Nephron (organoid): ENCODE data around the gene TARBP2.

ENCODE experiments used
- H3K27ac Mint-ChIP-seq, 3 experiments: 2 replicates each; pipeline ENCODE4 v1.8.0; 2020; ENCODE audit warnings: mixed read lengths in 3 of 3, mild to moderate bottlenecking in 2 of 3, moderate library complexity in 1 of 3
- H3K27me3 Mint-ChIP-seq: 2 replicates; pipeline ENCODE4 v1.8.0; 2021; ENCODE audit warnings: low read depth, mild to moderate bottlenecking, moderate library complexity, mixed read lengths
- H3K36me3 Mint-ChIP-seq: 2 replicates; pipeline ENCODE4 v1.8.0; 2020; ENCODE audit warnings: low read depth, mixed read lengths
- H3K4me1 Mint-ChIP-seq: 2 replicates; pipeline ENCODE4 v1.8.0; 2020; ENCODE audit warnings: mixed read lengths
- H3K4me3 Mint-ChIP-seq, 3 experiments: 2 replicates each; pipeline ENCODE4 v1.8.0; 2020; ENCODE audit warnings: mild to moderate bottlenecking in 3 of 3, mixed read lengths in 3 of 3, moderate library complexity in 2 of 3
- H3K9me3 Mint-ChIP-seq: 2 replicates; pipeline ENCODE4 v1.8.0; 2020; ENCODE audit warnings: mixed read lengths
- TF ChIP-seq, protein P1 (sequence below), 3 experiments: fragments of 200-600 bp; sonication (generic); IDR thresholded peaks; one replicate each; pipeline ENCODE4 v1.5.0; 2021; ENCODE audit warnings: antibody characterized with exemption in 3 of 3; ENCODE audit not compliant: unreplicated experiment in 3 of 3

Gene TARBP2

DNA sequence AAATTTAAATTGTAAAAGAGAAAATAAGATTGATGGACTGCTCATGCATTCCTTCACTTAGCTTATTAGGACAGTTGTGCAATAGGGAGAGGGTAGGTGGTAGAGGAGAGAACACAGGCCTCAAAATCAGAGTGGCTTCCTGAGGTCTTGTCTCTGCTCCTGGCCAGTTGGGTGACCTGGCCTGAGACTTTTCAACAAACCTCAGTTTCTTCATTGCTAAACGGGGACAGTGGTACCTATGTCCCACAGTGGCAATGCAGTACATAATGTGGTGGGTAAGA lies 4.4 kb upstream of the TARBP2 start:
- Mint-ChIP-seq H3K27me3 (peaks cover 4% of the 10 kb centered on the region), H3K4me1 (peaks cover 69% of the 10 kb centered on the region), H3K9me3 (no peaks in the 10 kb centered on the region), H3K4me3 (peak overlapping the region; percentile 79 to 96 (median 83)), H3K27ac (peak overlapping the region; percentile 96 to 99 (median 98)), H3K36me3 (no peaks in the 10 kb centered on the region)
- TF ChIP-seq, protein P1, sequence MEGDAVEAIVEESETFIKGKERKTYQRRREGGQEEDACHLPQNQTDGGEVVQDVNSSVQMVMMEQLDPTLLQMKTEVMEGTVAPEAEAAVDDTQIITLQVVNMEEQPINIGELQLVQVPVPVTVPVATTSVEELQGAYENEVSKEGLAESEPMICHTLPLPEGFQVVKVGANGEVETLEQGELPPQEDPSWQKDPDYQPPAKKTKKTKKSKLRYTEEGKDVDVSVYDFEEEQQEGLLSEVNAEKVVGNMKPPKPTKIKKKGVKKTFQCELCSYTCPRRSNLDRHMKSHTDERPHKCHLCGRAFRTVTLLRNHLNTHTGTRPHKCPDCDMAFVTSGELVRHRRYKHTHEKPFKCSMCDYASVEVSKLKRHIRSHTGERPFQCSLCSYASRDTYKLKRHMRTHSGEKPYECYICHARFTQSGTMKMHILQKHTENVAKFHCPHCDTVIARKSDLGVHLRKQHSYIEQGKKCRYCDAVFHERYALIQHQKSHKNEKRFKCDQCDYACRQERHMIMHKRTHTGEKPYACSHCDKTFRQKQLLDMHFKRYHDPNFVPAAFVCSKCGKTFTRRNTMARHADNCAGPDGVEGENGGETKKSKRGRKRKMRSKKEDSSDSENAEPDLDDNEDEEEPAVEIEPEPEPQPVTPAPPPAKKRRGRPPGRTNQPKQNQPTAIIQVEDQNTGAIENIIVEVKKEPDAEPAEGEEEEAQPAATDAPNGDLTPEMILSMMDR (IDR thresholded peaks at IDR 0.05; ENCODE audit: unreplicated experiment in 3 of 3) = no peak

DNA sequence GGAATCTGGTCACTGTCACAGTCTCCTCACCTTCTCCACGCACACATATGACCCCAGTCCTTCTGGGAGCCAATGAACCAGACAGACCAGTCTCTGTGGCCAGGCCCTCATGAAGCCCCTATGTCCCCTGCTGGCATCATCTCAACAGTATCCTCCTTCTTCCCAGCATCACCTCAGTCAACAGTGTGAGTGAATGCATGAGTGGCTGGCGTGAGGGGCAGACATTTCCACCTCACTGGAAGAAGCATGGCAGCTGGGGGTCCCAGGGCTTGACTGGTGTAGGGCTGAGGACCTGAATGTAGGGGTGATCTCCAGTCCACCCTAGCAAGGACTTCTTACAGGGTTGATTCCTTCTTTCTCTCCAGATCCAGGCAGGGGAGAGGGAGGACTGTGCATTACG lies 3.6 kb upstream of the TARBP2 start:
- no peaks in the 10 kb centered on the region for H3K36me3 Mint-ChIP-seq
- TF ChIP-seq, protein P1 (IDR thresholded peaks at IDR 0.05; ENCODE audit: unreplicated experiment in 3 of 3) = no peak
- peaks cover 69% of the 10 kb centered on the region for H3K4me1 Mint-ChIP-seq

DNA sequence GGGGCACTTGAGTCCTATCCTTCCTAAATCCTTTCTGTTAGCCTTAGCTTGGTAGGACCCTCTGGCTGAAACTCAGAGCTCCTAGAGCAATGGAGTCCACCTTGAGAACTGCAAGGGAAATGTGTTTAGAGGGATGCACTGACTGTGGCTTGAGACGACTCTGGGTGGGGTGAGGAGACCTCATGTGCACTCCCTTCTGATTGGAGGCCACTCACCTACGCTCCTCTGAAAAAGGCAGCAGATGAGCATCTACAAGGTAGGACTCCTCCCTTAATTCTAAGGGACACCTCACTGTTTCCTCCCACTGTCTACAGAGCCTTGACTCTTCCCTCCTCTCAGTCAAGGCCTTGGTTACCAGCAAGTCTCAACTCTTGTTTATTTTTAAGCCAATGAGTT lies 2.9 kb upstream of the TARBP2 start:
- peak overlapping the region; percentile 96 to 99 (median 97) for H3K27ac Mint-ChIP-seq
- H3K9me3 Mint-ChIP-seq = no peaks in the 10 kb centered on the region
- peaks cover 4% of the 10 kb centered on the region for H3K27me3 Mint-ChIP-seq
- no peaks in the 10 kb centered on the region for H3K36me3 Mint-ChIP-seq
- H3K4me3 Mint-ChIP-seq = peak overlapping the region; percentile 96
- TF ChIP-seq, protein P1 (IDR thresholded peaks at IDR 0.05; ENCODE audit: unreplicated experiment in 3 of 3) = no peak
- peaks cover 69% of the 10 kb centered on the region for H3K4me1 Mint-ChIP-seq

More for the DNA sequence above, 3.6 kb upstream of the TARBP2 start:
- H3K27me3 Mint-ChIP-seq = peaks cover 4% of the 10 kb centered on the region
- H3K27ac Mint-ChIP-seq = peak overlapping the region; percentile 96 to 99 (median 97)
- peak overlapping the region; percentile 96 for H3K4me3 Mint-ChIP-seq
- H3K9me3 Mint-ChIP-seq = no peaks in the 10 kb centered on the region

DNA sequence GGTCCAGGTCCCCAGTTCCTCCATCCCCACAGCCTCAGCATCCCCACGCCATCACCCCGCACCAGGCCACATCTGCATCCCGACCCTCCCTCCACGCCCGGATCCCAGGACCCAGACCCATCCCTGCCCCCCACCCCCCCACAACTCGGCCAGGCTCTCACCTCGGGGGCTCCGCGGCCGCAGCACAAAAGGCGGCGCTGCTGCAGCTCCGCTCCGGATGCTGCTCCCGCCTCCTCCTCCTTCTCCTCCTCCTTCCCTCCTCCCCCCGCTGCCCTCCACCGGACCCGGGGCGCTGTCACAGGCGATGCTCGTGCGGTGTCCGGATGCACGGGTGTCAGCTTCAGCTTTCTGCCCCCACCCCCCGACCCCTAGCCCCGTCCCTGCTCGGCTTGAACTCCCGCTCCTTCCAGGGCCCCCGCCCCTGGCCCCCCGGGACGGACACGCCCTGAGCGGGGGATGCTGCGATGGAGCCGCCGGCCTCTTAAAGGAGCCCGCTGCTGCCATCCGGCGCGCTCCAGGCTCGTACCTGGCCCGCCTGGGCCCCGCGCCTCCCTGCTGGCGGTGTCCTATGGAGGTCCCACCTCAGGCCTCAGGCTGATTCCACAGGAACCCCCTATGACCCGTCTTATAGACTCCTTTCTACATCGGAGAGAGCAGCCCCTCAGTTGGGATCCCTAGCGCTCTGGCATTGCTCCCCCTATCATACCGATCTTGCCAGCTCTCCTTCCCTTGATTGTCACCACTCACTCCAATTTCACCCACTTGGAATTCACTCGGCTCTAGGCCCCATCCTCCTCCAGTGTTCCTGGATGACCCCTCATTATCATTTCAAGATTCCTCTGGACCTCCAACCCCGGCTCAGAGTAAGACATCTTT lies 1.6 kb upstream of the TARBP2 start, which contains the start of gene MAP3K12:
TSS of gene MAP3K12 (minus strand) at position 193 of the 876 bp plus-strand sequence. CDS start 12,067 bp downstream, outside the sequence.
- peaks cover 64% of the 10 kb centered on the region for H3K4me1 Mint-ChIP-seq
- H3K36me3 Mint-ChIP-seq = no peaks in the 10 kb centered on the region
- peaks cover 4% of the 10 kb centered on the region for H3K27me3 Mint-ChIP-seq
- no peaks in the 10 kb centered on the region for H3K9me3 Mint-ChIP-seq
- peak within 1 kb of the TSS; percentile 96 to 99 (median 97) for H3K27ac Mint-ChIP-seq
- H3K4me3 Mint-ChIP-seq = peak within 1 kb of the TSS; percentile 96
- TF ChIP-seq, protein P1 (IDR thresholded peaks at IDR 0.05; ENCODE audit: unreplicated experiment in 3 of 3) = no peak

DNA sequence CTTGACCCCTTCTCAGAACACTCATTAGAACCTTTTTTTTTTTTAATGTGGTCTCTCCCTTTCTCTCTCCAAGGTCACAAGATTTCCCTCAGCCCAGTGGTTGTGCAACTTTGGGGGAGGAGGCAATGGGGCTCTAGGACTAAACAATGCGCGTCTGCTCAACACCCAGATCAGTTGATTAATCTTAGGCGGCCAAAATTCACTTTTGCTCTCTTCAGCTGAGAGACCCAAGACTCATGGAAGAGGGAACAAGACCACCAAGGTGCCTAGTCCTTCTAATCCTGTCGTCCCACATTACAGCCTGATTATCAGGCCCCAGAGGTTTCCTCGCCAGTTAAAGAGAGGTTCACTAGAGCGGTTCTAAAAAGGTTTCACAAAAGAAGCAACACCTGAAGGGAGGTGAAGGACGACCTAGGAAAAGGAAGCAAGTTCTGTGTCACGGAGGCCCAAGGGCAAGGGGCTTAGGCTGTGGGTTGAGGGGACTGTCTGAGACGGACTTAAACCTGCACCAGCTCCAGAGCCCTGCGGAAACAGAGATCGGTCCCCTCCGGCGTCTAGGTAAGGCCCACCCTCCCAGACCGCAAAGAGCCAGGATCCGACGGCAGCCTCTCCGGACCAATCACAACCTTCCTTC lies 824 bp upstream of the TARBP2 start:
- peak overlapping the region; percentile 86 to 89 (median 89) for H3K4me3 Mint-ChIP-seq
- TF ChIP-seq, protein P1 (IDR thresholded peaks at IDR 0.05; ENCODE audit: unreplicated experiment in 3 of 3) = no peak

More for the DNA sequence above, 824 bp upstream of the TARBP2 start:
- Mint-ChIP-seq H3K4me1 (peaks cover 65% of the 10 kb centered on the region), H3K9me3 (no peaks in the 10 kb centered on the region), H3K27ac (peak overlapping the region; percentile 94 to 99 (median 96)), H3K27me3 (peaks cover 4% of the 10 kb centered on the region), H3K36me3 (peaks cover under 1% of the 10 kb centered on the region)
